CD8-positive, alpha-beta memory T cell (primary cell): ENCODE measurements around the gene ARL5A. TPM values are rescaled to one million over a fixed set of nuclear protein-coding genes. Genes with fewer than 3 reads are reported as not detected.

Source experiments
- CTCF ChIA-PET: fragments of 350-600 bp; sonication (Branson Sonifier 250); formaldehyde crosslinking; loops from one replicate; lab custom pipeline; 2021; ENCODE audit warnings: antibody characterized with exemption; lab: Charles Lee
- POLR2A ChIA-PET: fragments of 350-600 bp; sonication (Branson Sonifier 250); formaldehyde crosslinking; loops from one replicate; lab custom pipeline; 2021; ENCODE audit warnings: antibody characterized with exemption; lab: Charles Lee
- DNase-seq, 5 donors: peaks; one replicate each; pipeline versions ENCODE4 v3.0.0 to v3.0.0-alpha.2; 2020 to 2022; ENCODE audit warnings: mixed read lengths in 1 of 5
- H3K27ac ChIP-seq: one replicate; pipeline ENCODE4 v1.7.0; 2013; ENCODE audit warnings: low read depth, mild to moderate bottlenecking, low read length, moderate library complexity
- H3K27me3 ChIP-seq: 2 replicates; pipeline ENCODE4 v1.7.0; 2013; ENCODE audit warnings: low read length, mild to moderate bottlenecking; ENCODE audit not compliant: insufficient read depth, poor library complexity, severe bottlenecking
- H3K36me3 ChIP-seq: 2 replicates; pipeline ENCODE4 v1.7.0; 2013; ENCODE audit warnings: mild to moderate bottlenecking, low read length, moderate library complexity; ENCODE audit not compliant: insufficient read depth
- H3K4me1 ChIP-seq: 2 replicates; pipeline ENCODE4 v1.7.0; 2013; ENCODE audit warnings: mild to moderate bottlenecking, low read length, moderate library complexity; ENCODE audit not compliant: insufficient read depth
- H3K4me3 ChIP-seq: 2 replicates; pipeline ENCODE4 v1.7.0; 2013; ENCODE audit warnings: mild to moderate bottlenecking, low read length
- H3K9me3 ChIP-seq: 2 replicates; pipeline ENCODE4 v1.7.0; 2013; ENCODE audit warnings: mild to moderate bottlenecking, low read length
- H3K27ac Mint-ChIP-seq, 8 donors: one replicate each; pipeline ENCODE4 v1.8.0; 2020 to 2021; ENCODE audit warnings: mixed read lengths in 8 of 8, mild to moderate bottlenecking in 6 of 8, inconsistent platforms in 3 of 8, moderate library complexity in 3 of 8
- H3K27me3 Mint-ChIP-seq, 2 donors: one replicate each; pipeline ENCODE4 v1.8.0; 2020 to 2021; ENCODE audit warnings: mixed read lengths in 2 of 2, mild to moderate bottlenecking in 1 of 2, moderate library complexity in 1 of 2
- H3K36me3 Mint-ChIP-seq, 3 donors: one replicate each; pipeline ENCODE4 v1.8.0; 2020 to 2021; ENCODE audit warnings: mixed read lengths in 3 of 3, inconsistent platforms in 1 of 3, mild to moderate bottlenecking in 1 of 3
- H3K4me1 Mint-ChIP-seq, 3 donors: one replicate each; pipeline ENCODE4 v1.8.0; 2020 to 2021; ENCODE audit warnings: mixed read lengths in 3 of 3, inconsistent platforms in 1 of 3, mild to moderate bottlenecking in 1 of 3
- H3K4me3 Mint-ChIP-seq, 7 donors: one replicate each; pipeline ENCODE4 v1.8.0; 2020 to 2021; ENCODE audit warnings: mixed read lengths in 7 of 7, mild to moderate bottlenecking in 6 of 7, moderate library complexity in 4 of 7, inconsistent platforms in 2 of 7
- H3K9me3 Mint-ChIP-seq, 5 donors: one replicate each; pipeline ENCODE4 v1.8.0; 2020 to 2022; ENCODE audit warnings: mixed read lengths in 5 of 5, mild to moderate bottlenecking in 3 of 5, moderate library complexity in 2 of 5, inconsistent platforms in 1 of 5
- polyA plus RNA-seq: library from polyadenylated mRNA; unstranded; fragments of 300-500 nt; fragmentation: Illumina TruSeq; gene quantifications from one replicate; pipeline ENCODE4 v1.2.3, GENCODE V29; 2021
- total RNA-seq, 2 experiments: library from RNA; stranded (reverse); gene quantifications; one replicate each; pipeline ENCODE4 v1.2.3, GENCODE V29; 2021

The ARL5A gene
- total and polyA plus RNA-seq, 3 experiments from 2014 or later: 58.4 to 73.8 (median 67.6) TPM

- Mint-ChIP-seq H3K36me3 (peaks cover 39 to 66% (median 49%) of the 10 kb centered on the region in 3 donors), H3K27me3 (no peaks in the 10 kb centered on the region), H3K9me3 (peaks cover 0 to 11% (median 3%) of the 10 kb centered on the region in 5 donors), H3K4me3 (no peak overlapping the region), H3K4me1 (no peaks in the 10 kb centered on the region), H3K27ac (peak overlapping the region in 1 of 8 donors; percentile 19)
- Histone ChIP-seq H3K9me3 (no peaks in the 10 kb centered on the region), H3K4me3 (no peak overlapping the region), H3K4me1 (no peaks in the 10 kb centered on the region), H3K36me3 (peaks cover 6% of the 10 kb centered on the region), H3K27ac (no peak overlapping the region), H3K27me3 (no peaks in the 10 kb centered on the region)
- no peak for DNase-seq
- POLR2A ChIA-PET: no interaction called here
- CTCF ChIA-PET: no interaction called here
Observed at GRCh38 chr2:151780938-151781337, 47.3 kb downstream of the ARL5A start.

- ChIA-PET CTCF (no interaction called here), POLR2A (no interaction called here)
- peaks cover 39 to 55% (median 40%) of the 10 kb centered on the region in 3 donors for H3K36me3 Mint-ChIP-seq
- peak overlapping the region in 1 of 8 donors; percentile 50 for H3K27ac Mint-ChIP-seq
- Histone ChIP-seq H3K27me3 (no peaks in the 10 kb centered on the region), H3K27ac (no peak overlapping the region), H3K4me1 (no peaks in the 10 kb centered on the region), H3K9me3 (no peaks in the 10 kb centered on the region), H3K36me3 (peaks cover 6% of the 10 kb centered on the region), H3K4me3 (no peak overlapping the region)
- peaks cover 0 to 11% (median 3%) of the 10 kb centered on the region in 5 donors for H3K9me3 Mint-ChIP-seq
- H3K4me3 Mint-ChIP-seq: no peak overlapping the region
- no peak for DNase-seq
- H3K27me3 Mint-ChIP-seq: no peaks in the 10 kb centered on the region
- peaks cover 0 to 2% (median 0%) of the 10 kb centered on the region in 3 donors for H3K4me1 Mint-ChIP-seq
Observed at GRCh38 chr2:151777935-151778334, 50.3 kb downstream of the ARL5A start.

- no peak overlapping the region for H3K27ac ChIP-seq
- no peak overlapping the region for H3K27ac Mint-ChIP-seq
- no peaks in the 10 kb centered on the region for H3K27me3 Mint-ChIP-seq
- H3K27me3 ChIP-seq: no peaks in the 10 kb centered on the region
- H3K36me3 ChIP-seq: peaks cover 6% of the 10 kb centered on the region
- CTCF ChIA-PET: no interaction called here
- H3K4me1 ChIP-seq: no peaks in the 10 kb centered on the region
- POLR2A ChIA-PET: no interaction called here
- H3K9me3 ChIP-seq: no peaks in the 10 kb centered on the region
- peaks cover 0 to 2% (median 0%) of the 10 kb centered on the region in 3 donors for H3K4me1 Mint-ChIP-seq
- H3K4me3 Mint-ChIP-seq: no peak overlapping the region
- no peak overlapping the region for H3K4me3 ChIP-seq
- DNase-seq: no peak
- H3K9me3 Mint-ChIP-seq: peaks cover 0 to 11% (median 3%) of the 10 kb centered on the region in 5 donors
- peaks cover 35 to 51% (median 40%) of the 10 kb centered on the region in 3 donors for H3K36me3 Mint-ChIP-seq
Observed at GRCh38 chr2:151777487-151777886, 50.7 kb downstream of the ARL5A start.

GRCh38 chr2:151776367-151776766 is 51.9 kb downstream of the ARL5A start:
- CTCF ChIA-PET: no interaction called here

GRCh38 chr2:151775057-151775740 is 53.0 kb downstream of the ARL5A start:
- Mint-ChIP-seq H3K36me3 (peaks cover 32 to 48% (median 44%) of the 10 kb centered on the region in 3 donors), H3K27me3 (no peaks in the 10 kb centered on the region), H3K27ac (no peak overlapping the region), H3K9me3 (peaks cover 0 to 11% (median 3%) of the 10 kb centered on the region in 5 donors), H3K4me1 (peaks cover 0 to 2% (median 0%) of the 10 kb centered on the region in 3 donors), H3K4me3 (no peak overlapping the region)
- H3K9me3 ChIP-seq: no peaks in the 10 kb centered on the region
- DNase-seq: no peak
- H3K4me1 ChIP-seq: no peaks in the 10 kb centered on the region
- no peak overlapping the region for H3K4me3 ChIP-seq
- no peaks in the 10 kb centered on the region for H3K27me3 ChIP-seq
- CTCF ChIA-PET: no interaction called here
- H3K36me3 ChIP-seq: no peaks in the 10 kb centered on the region
- H3K27ac ChIP-seq: no peak overlapping the region
- POLR2A ChIA-PET: no interaction called here

More at GRCh38 chr2:151776367-151776766, 51.9 kb downstream of the ARL5A start:
- Mint-ChIP-seq H3K4me1 (peaks cover 0 to 2% (median 0%) of the 10 kb centered on the region in 3 donors), H3K9me3 (peaks cover 0 to 11% (median 3%) of the 10 kb centered on the region in 5 donors), H3K27me3 (no peaks in the 10 kb centered on the region), H3K27ac (peak overlapping the region in 1 of 8 donors; percentile 80), H3K36me3 (peaks cover 32 to 48% (median 41%) of the 10 kb centered on the region in 3 donors), H3K4me3 (no peak overlapping the region)
- Histone ChIP-seq H3K36me3 (peaks cover under 1% of the 10 kb centered on the region), H3K9me3 (no peaks in the 10 kb centered on the region), H3K27me3 (no peaks in the 10 kb centered on the region), H3K4me1 (no peaks in the 10 kb centered on the region), H3K4me3 (no peak overlapping the region), H3K27ac (no peak overlapping the region)
- no peak for DNase-seq
- POLR2A ChIA-PET: no interaction called here

- Mint-ChIP-seq H3K4me3 (no peak overlapping the region), H3K27me3 (no peaks in the 10 kb centered on the region), H3K36me3 (peaks cover 28 to 48% (median 37%) of the 10 kb centered on the region in 3 donors), H3K4me1 (peaks cover 0 to 2% (median 0%) of the 10 kb centered on the region in 3 donors), H3K9me3 (peaks cover 0 to 8% (median 4%) of the 10 kb centered on the region in 5 donors), H3K27ac (no peak overlapping the region)
- CTCF ChIA-PET: no interaction called here
- H3K27me3 ChIP-seq: no peaks in the 10 kb centered on the region
- H3K4me3 ChIP-seq: no peak overlapping the region
- no peak overlapping the region for H3K27ac ChIP-seq
- POLR2A ChIA-PET: no interaction called here
- no peaks in the 10 kb centered on the region for H3K36me3 ChIP-seq
- DNase-seq: no peak
- no peaks in the 10 kb centered on the region for H3K9me3 ChIP-seq
- H3K4me1 ChIP-seq: no peaks in the 10 kb centered on the region
Observed at GRCh38 chr2:151774506-151774905, 53.7 kb downstream of the ARL5A start.

- Histone ChIP-seq H3K27me3 (no peaks in the 10 kb centered on the region), H3K36me3 (no peaks in the 10 kb centered on the region), H3K27ac (no peak overlapping the region), H3K9me3 (no peaks in the 10 kb centered on the region), H3K4me1 (peaks cover 6% of the 10 kb centered on the region), H3K4me3 (no peak overlapping the region)
- Mint-ChIP-seq H3K36me3 (peaks cover 16 to 29% (median 20%) of the 10 kb centered on the region in 3 donors), H3K27me3 (no peaks in the 10 kb centered on the region), H3K4me1 (peaks cover 0 to 5% (median 0%) of the 10 kb centered on the region in 3 donors), H3K9me3 (peaks cover 0 to 6% (median 0%) of the 10 kb centered on the region in 5 donors), H3K27ac (peak overlapping the region in 2 of 8 donors; percentile 43 to 52), H3K4me3 (no peak overlapping the region)
- no peak for DNase-seq
- POLR2A ChIA-PET: no interaction called here
- CTCF ChIA-PET: no interaction called here
Observed at GRCh38 chr2:151771599-151772358, 56.4 kb downstream of the ARL5A start.

- peaks cover 10% of the 10 kb centered on the region for H3K4me1 ChIP-seq
- peaks cover 8 to 21% (median 14%) of the 10 kb centered on the region in 3 donors for H3K36me3 Mint-ChIP-seq
- no peaks in the 10 kb centered on the region for H3K9me3 ChIP-seq
- ChIA-PET POLR2A (no interaction called here), CTCF (no interaction called here)
- no peak overlapping the region for H3K27ac ChIP-seq
- H3K27ac Mint-ChIP-seq: peak overlapping the region in 1 of 8 donors; percentile 51
- DNase-seq: no peak
- no peaks in the 10 kb centered on the region for H3K27me3 ChIP-seq
- no peaks in the 10 kb centered on the region for H3K27me3 Mint-ChIP-seq
- H3K9me3 Mint-ChIP-seq: peaks cover 0 to 6% (median 0%) of the 10 kb centered on the region in 5 donors
- no peak overlapping the region for H3K4me3 Mint-ChIP-seq
- H3K36me3 ChIP-seq: no peaks in the 10 kb centered on the region
- no peak overlapping the region for H3K4me3 ChIP-seq
- peaks cover 6 to 11% (median 6%) of the 10 kb centered on the region in 3 donors for H3K4me1 Mint-ChIP-seq
Observed at GRCh38 chr2:151770995-151771394, 57.2 kb downstream of the ARL5A start.
